Body of pancreas (tissue), 4 donors: Measurements from ENCODE around the gene ATG10. TPM values are rescaled to one million over a fixed set of nuclear protein-coding genes. Genes with fewer than 3 reads are reported as not detected.
A peak's percentile ranks its signal among the peaks of the same experiment; 100 is the strongest.

Experiments used
- ATAC-seq: fragments of 150-250 bp; one replicate; pipeline ENCODE4 v1.9.1; 2016
- DNase-seq, 4 donors: peaks; one replicate each; pipeline ENCODE4 v3.0.0-alpha.2; 2019
- H3K27ac ChIP-seq, 4 donors: fragments of 200-600 bp; sonication (generic); 1 replicate in 3 of 4; 2 replicates in 1 of 4; pipeline versions ENCODE4 v1.5.1 to v1.6.1; 2016 to 2019; ENCODE audit warnings: mild to moderate bottlenecking in 1 of 4, mixed read lengths in 1 of 4, moderate library complexity in 1 of 4
- H3K27me3 ChIP-seq, 2 donors: fragments of 200-600 bp; sonication (generic); one replicate each; pipeline ENCODE4 v1.6.0; 2016; ENCODE audit warnings: mild to moderate bottlenecking in 1 of 2
- H3K36me3 ChIP-seq, 2 donors: fragments of 200-600 bp; sonication (generic); replicated peaks in 1 of 2; 2 replicates each; pipeline ENCODE4 v1.5.1; 2016; ENCODE audit warnings: low read depth in 2 of 2; ENCODE audit not compliant: insufficient read depth in 1 of 2
- H3K4me1 ChIP-seq: fragments of 200-600 bp; sonication (generic); one replicate; pipeline ENCODE4 v1.6.0; 2016
- H3K4me3 ChIP-seq, 2 donors: fragments of 200-600 bp; sonication (generic); 1 replicate in 1 of 2; 2 replicates in 1 of 2; pipeline ENCODE4 v1.5.1; 2016 to 2019
- H3K9me3 ChIP-seq, 3 donors: fragments of 200-600 bp; sonication (generic); 1 replicate in 2 of 3; 2 replicates in 1 of 3; pipeline ENCODE4 v1.5.1; 2016
- CTCF ChIP-seq, 7 experiments: fragments of 450-650 bp in 4 of 7; fragments of 200-600 bp in 3 of 7; sonication (generic) in 3 of 7; IDR thresholded peaks; one replicate each; pipeline ENCODE4 v1.5.1; 2016 to 2019; ENCODE audit warnings: antibody characterized with exemption in 7 of 7
- POLR2A ChIP-seq, 3 donors: fragments of 450-650 bp; IDR thresholded peaks; one replicate each; pipeline ENCODE4 v1.6.1; 2016; ENCODE audit warnings: antibody characterized with exemption in 3 of 3, mild to moderate bottlenecking in 2 of 3
- WGBS, 2 donors: methylation state at CpG; one replicate each; pipeline ENCODE4 v1.1.5; 2017; 5-methylcytosine and 5-hydroxymethylcytosine counted together
- intact Hi-C: fragments of 100-400 bp; cut with DNase I; formaldehyde crosslinking; loops from one replicate; pipeline ENCODE4 v1.15.1; 2023
- total RNA-seq, 2 donors: library from RNA; depleted of rRNA; stranded (reverse); fragments of >200 nt; gene quantifications; one replicate each; pipeline ENCODE4 v1.1.0, GENCODE V29; 2016

ATG10 gene
- total RNA-seq, 2 donors from 2014 or later: 2.9 to 4.6 TPM

- no peak for DNase-seq
- H3K36me3 ChIP-seq: no peaks in the 10 kb centered on the region
- H3K27me3 ChIP-seq: no peaks in the 10 kb centered on the region
- H3K4me3 ChIP-seq: no peak overlapping the region
- no peak for TF ChIP-seq POLR2A (IDR thresholded peaks at IDR 0.05)
- no peak for TF ChIP-seq CTCF (IDR thresholded peaks at IDR 0.05)
- ATAC-seq: no peak
- WGBS, 2 donors: 66 to 74% methylated on average over 7 of the region's 7 CpGs
- intact Hi-C loops: no loop called here
- no peak overlapping the region for H3K27ac ChIP-seq
- peaks cover 0 to 4% (median 0%) of the 10 kb centered on the region in 3 donors for H3K9me3 ChIP-seq
- H3K4me1 ChIP-seq: no peaks in the 10 kb centered on the region
Observed at GRCh38 chr5:81925981-81926380, 45.8 kb upstream of the ATG10 start.

- no peak for ATAC-seq
- TF ChIP-seq POLR2A (IDR thresholded peaks at IDR 0.05): no peak
- TF ChIP-seq CTCF (IDR thresholded peaks at IDR 0.05): no peak
Observed at GRCh38 chr5:81936066-81936465, 35.8 kb upstream of the ATG10 start.

GRCh38 chr5:81936750-81937149 is 35.1 kb upstream of the ATG10 start:
- Histone ChIP-seq H3K9me3 (no peaks in the 10 kb centered on the region), H3K4me3 (no peak overlapping the region), H3K27me3 (no peaks in the 10 kb centered on the region), H3K36me3 (no peaks in the 10 kb centered on the region), H3K27ac (no peak overlapping the region), H3K4me1 (no peaks in the 10 kb centered on the region)
- intact Hi-C loops: no loop called here
- ATAC-seq: no peak
- no peak for DNase-seq
- no peak for TF ChIP-seq CTCF (IDR thresholded peaks at IDR 0.05)

More at GRCh38 chr5:81936066-81936465, 35.8 kb upstream of the ATG10 start:
- no peaks in the 10 kb centered on the region for H3K36me3 ChIP-seq
- no peak for DNase-seq
- H3K9me3 ChIP-seq: no peaks in the 10 kb centered on the region
- H3K4me1 ChIP-seq: no peaks in the 10 kb centered on the region
- no peak overlapping the region for H3K27ac ChIP-seq
- WGBS, 2 donors: 70 to 88% methylated on average over 1 of the region's 1 CpG
- intact Hi-C loops: no loop called here
- H3K27me3 ChIP-seq: no peaks in the 10 kb centered on the region
- no peak overlapping the region for H3K4me3 ChIP-seq

GRCh38 chr5:81942746-81943145 is 29.1 kb upstream of the ATG10 start:
- Histone ChIP-seq H3K4me3 (no peak overlapping the region), H3K27ac (no peak overlapping the region), H3K27me3 (no peaks in the 10 kb centered on the region), H3K9me3 (no peaks in the 10 kb centered on the region), H3K36me3 (no peaks in the 10 kb centered on the region), H3K4me1 (no peaks in the 10 kb centered on the region)
- intact Hi-C loops: no loop called here
- no peak for DNase-seq
- WGBS, 2 donors: 59 to 62% methylated on average over 1 of the region's 1 CpG
- ATAC-seq: no peak
- TF ChIP-seq POLR2A (IDR thresholded peaks at IDR 0.05) (no peak), CTCF (IDR thresholded peaks at IDR 0.05) (no peak)

- no peaks in the 10 kb centered on the region for H3K27me3 ChIP-seq
- 18 to 19% methylated on average over 3 of the region's 3 CpGs for WGBS, 2 donors
- intact Hi-C loops: no loop called here
- H3K27ac ChIP-seq: no peak overlapping the region
- H3K4me3 ChIP-seq: no peak overlapping the region
- H3K4me1 ChIP-seq: no peaks in the 10 kb centered on the region
- peaks cover 0 to 3% (median 0%) of the 10 kb centered on the region in 3 donors for H3K9me3 ChIP-seq
- DNase-seq: peak in 1 of 4 donors; percentile 5
- peak; percentile 35 for ATAC-seq
- H3K36me3 ChIP-seq: no peaks in the 10 kb centered on the region
- TF ChIP-seq POLR2A (IDR thresholded peaks at IDR 0.05) (no peak), CTCF (IDR thresholded peaks at IDR 0.05) (no peak)
Observed at GRCh38 chr5:81948349-81948748, 23.5 kb upstream of the ATG10 start.
